H9 (cell line): ENCODE data around the gene ZNF683. TPM values are rescaled to one million over a fixed set of nuclear protein-coding genes. Genes with fewer than 3 reads are reported as not detected.
"Not testable (repeated sequence)": the region's sequence is repeated elsewhere in the genome, so short reads cannot be mapped to it uniquely, and the experiment has no call there.

ENCODE experiments used
- DNase-seq: peaks from one replicate; pipeline ENCODE4 v3.0.0-alpha.2; 2017
- H2AFZ ChIP-seq: one replicate; pipeline ENCODE4 v1.6.1; 2013; ENCODE audit warnings: mild to moderate bottlenecking, low read length, control low read depth, moderate library complexity
- H2AK5ac ChIP-seq: 2 replicates; pipeline ENCODE4 v1.6.1; 2013; ENCODE audit warnings: low read length, control low read depth, mixed read lengths; ENCODE audit not compliant: insufficient read length
- H2BK120ac ChIP-seq: one replicate; pipeline ENCODE4 v1.6.1; 2013; ENCODE audit warnings: low read depth, mild to moderate bottlenecking, low read length, control low read depth, inconsistent platforms; ENCODE audit not compliant: poor library complexity, severe bottlenecking
- H2BK12ac ChIP-seq: 2 replicates; pipeline ENCODE4 v1.6.1; 2013; ENCODE audit warnings: low read length, control low read depth, mixed read lengths, low read depth; ENCODE audit not compliant: insufficient read length
- H2BK15ac ChIP-seq: 2 replicates; pipeline ENCODE4 v1.6.1; 2013; ENCODE audit warnings: low read depth, low read length, control low read depth
- H2BK20ac ChIP-seq: one replicate; pipeline ENCODE4 v1.6.1; 2013; ENCODE audit warnings: low read depth, mild to moderate bottlenecking, low read length, control low read depth, inconsistent platforms; ENCODE audit not compliant: poor library complexity, severe bottlenecking
- H2BK5ac ChIP-seq: 2 replicates; pipeline ENCODE4 v1.6.1; 2013; ENCODE audit warnings: low read length, control low read depth, mixed read lengths; ENCODE audit not compliant: insufficient read length
- H3K14ac ChIP-seq: 2 replicates; pipeline ENCODE4 v1.6.1; 2013; ENCODE audit warnings: low read length, control low read depth; ENCODE audit not compliant: insufficient read depth
- H3K18ac ChIP-seq: 2 replicates; pipeline ENCODE4 v1.6.1; 2013; ENCODE audit warnings: low read depth, mild to moderate bottlenecking, mixed read lengths, low read length, control low read depth; ENCODE audit not compliant: insufficient read length
- H3K23ac ChIP-seq: 2 replicates; pipeline ENCODE4 v1.6.1; 2013; ENCODE audit warnings: low read length, control low read depth, mixed read lengths, low read depth; ENCODE audit not compliant: insufficient read length
- H3K23me2 ChIP-seq: 2 replicates; pipeline ENCODE4 v1.6.1; 2013; ENCODE audit warnings: low read depth, mild to moderate bottlenecking, mixed read lengths, low read length, control low read depth; ENCODE audit not compliant: insufficient read length, poor library complexity, severe bottlenecking
- H3K27ac ChIP-seq: 2 replicates; pipeline ENCODE4 v1.5.1; 2013; ENCODE audit warnings: low read length, control low read depth, mixed read lengths, low read depth; ENCODE audit not compliant: insufficient read length
- H3K27me3 ChIP-seq: 2 replicates; pipeline ENCODE4 v1.6.1; 2013; ENCODE audit warnings: low read length, control low read depth, inconsistent platforms; ENCODE audit not compliant: insufficient read depth
- H3K4ac ChIP-seq: 2 replicates; pipeline ENCODE4 v1.6.1; 2013; ENCODE audit warnings: low read depth, mild to moderate bottlenecking, control low read depth, inconsistent platforms, low read length, moderate library complexity
- H3K4me1 ChIP-seq: 2 replicates; pipeline ENCODE4 v1.6.1; 2013; ENCODE audit warnings: low read length, control low read depth, inconsistent platforms; ENCODE audit not compliant: insufficient read depth
- H3K4me2 ChIP-seq: 2 replicates; pipeline ENCODE4 v1.6.1; 2013; ENCODE audit warnings: low read length, control low read depth, mixed read lengths; ENCODE audit not compliant: insufficient read length, insufficient read depth
- H3K56ac ChIP-seq: 2 replicates; pipeline ENCODE4 v1.6.1; 2013; ENCODE audit warnings: low read depth, mild to moderate bottlenecking, mixed read lengths, low read length, control low read depth; ENCODE audit not compliant: insufficient read length
- H3K79me1 ChIP-seq: 2 replicates; pipeline ENCODE4 v1.6.1; 2013; ENCODE audit warnings: low read depth, mild to moderate bottlenecking, moderate library complexity, low read length, control low read depth, inconsistent platforms; ENCODE audit not compliant: insufficient read depth, poor library complexity, severe bottlenecking
- H3K79me2 ChIP-seq: 2 replicates; pipeline ENCODE4 v1.6.1; 2013; ENCODE audit warnings: low read length, control low read depth, inconsistent platforms; ENCODE audit not compliant: insufficient read depth
- H3K9ac ChIP-seq: 2 replicates; pipeline ENCODE4 v1.6.1; 2013; ENCODE audit warnings: low read length, control low read depth, mixed read lengths; ENCODE audit not compliant: insufficient read length; ENCODE audit errors: extremely low read depth
- H3K9me3 ChIP-seq: one replicate; pipeline ENCODE4 v1.6.1; 2013; ENCODE audit warnings: low read depth, low read length, inconsistent platforms; ENCODE audit not compliant: control insufficient read depth
- H3T11ph ChIP-seq: one replicate; pipeline ENCODE4 v1.6.1; 2013; ENCODE audit warnings: mild to moderate bottlenecking, low read length, control low read depth, inconsistent platforms
- H4K20me1 ChIP-seq: one replicate; pipeline ENCODE4 v1.6.1; 2013; ENCODE audit not compliant: control insufficient read depth, insufficient read length, insufficient read depth
- H4K5ac ChIP-seq: 2 replicates; pipeline ENCODE4 v1.6.1; 2013; ENCODE audit warnings: low read depth, mild to moderate bottlenecking, mixed read lengths, low read length, control low read depth; ENCODE audit not compliant: insufficient read length
- H4K8ac ChIP-seq: replicated peaks from 2 replicates; pipeline ENCODE4 v1.6.1; 2013; ENCODE audit warnings: low read length, control low read depth, mixed read lengths, low read depth; ENCODE audit not compliant: insufficient read length
- H4K91ac ChIP-seq: 2 replicates; pipeline ENCODE4 v1.6.1; 2013; ENCODE audit warnings: low read depth, mild to moderate bottlenecking, moderate library complexity, mixed read lengths, low read length, control low read depth; ENCODE audit not compliant: insufficient read length
- H3K27ac Mint-ChIP-seq, 3 experiments: 2 replicates in 2 of 3; 3 replicates in 1 of 3; pipeline ENCODE4 v1.8.0; 2020 to 2021; ENCODE audit warnings: mixed read lengths in 3 of 3, mild to moderate bottlenecking in 1 of 3, moderate library complexity in 1 of 3
- H3K27me3 Mint-ChIP-seq: 2 replicates; pipeline ENCODE4 v1.8.0; 2021; ENCODE audit warnings: low read depth, mild to moderate bottlenecking, moderate library complexity, mixed read lengths
- H3K36me3 Mint-ChIP-seq, 3 experiments: 2 replicates in 2 of 3; 3 replicates in 1 of 3; pipeline ENCODE4 v1.8.0; 2020 to 2021; ENCODE audit warnings: low read depth in 3 of 3, mixed read lengths in 3 of 3; ENCODE audit not compliant: insufficient read depth in 1 of 3
- H3K4me1 Mint-ChIP-seq, 2 experiments: 2 replicates each; pipeline ENCODE4 v1.8.0; 2020; ENCODE audit warnings: mixed read lengths in 2 of 2
- H3K4me3 Mint-ChIP-seq, 2 experiments: 2 replicates in 1 of 2; 3 replicates in 1 of 2; pipeline ENCODE4 v1.8.0; 2020 to 2021; ENCODE audit warnings: mild to moderate bottlenecking in 2 of 2, mixed read lengths in 2 of 2, moderate library complexity in 1 of 2
- H3K9me3 Mint-ChIP-seq, 2 experiments: 2 replicates in 1 of 2; 3 replicates in 1 of 2; pipeline ENCODE4 v1.8.0; 2020; ENCODE audit warnings: mild to moderate bottlenecking in 2 of 2, mixed read lengths in 2 of 2, moderate library complexity in 1 of 2
- CTCF ChIP-seq: fragments of 200-600 bp; sonication (generic); conservative IDR thresholded peaks from 3 replicates; pipeline ENCODE4 v1.8.0; 2021; ENCODE audit warnings: antibody characterized with exemption, mild to moderate bottlenecking
- WGBS: extraction: QIAGEN DNeasy Blood & Tissue Kit; methylation state at CpG from one replicate; pipeline ENCODE4 v1.1.7; 2013; ENCODE audit warnings: missing lambda C conversion rate, low lambda C conversion rate, mixed read lengths; ENCODE audit not compliant: insufficient read length; ENCODE audit errors: extremely low coverage; 5-methylcytosine and 5-hydroxymethylcytosine counted together
- total RNA-seq: library from RNA; stranded (reverse); gene quantifications from 2 replicates; pipeline ENCODE4 v1.2.1, GENCODE V29; 2021

The ZNF683 gene
- total RNA-seq, 1 experiment from 2014 or later: not detected

- no peak overlapping the region for H2BK120ac ChIP-seq
- DNase-seq: no peak
- TF ChIP-seq CTCF: no peak
Observed at GRCh38 chr1:26387447-26387846, 14.9 kb upstream of the ZNF683 start.

GRCh38 chr1:26385063-26385462 lies 12.5 kb upstream of the ZNF683 start:
- not testable (repeated sequence) for H3K36me3 Mint-ChIP-seq, H3K14ac ChIP-seq, H3K27ac ChIP-seq, H2BK12ac ChIP-seq, H3K9me3 Mint-ChIP-seq, H4K91ac ChIP-seq, H2BK5ac ChIP-seq, H2AFZ ChIP-seq, H3K4ac ChIP-seq, H2BK20ac ChIP-seq, H3K18ac ChIP-seq, H3K4me1 ChIP-seq, H3K9ac ChIP-seq, H3K4me3 Mint-ChIP-seq, H3K23me2 ChIP-seq, H2BK120ac ChIP-seq, H3K56ac ChIP-seq, DNase-seq, H3K27ac Mint-ChIP-seq, H3K27me3 Mint-ChIP-seq, H2BK15ac ChIP-seq, H4K5ac ChIP-seq, H4K8ac ChIP-seq, H4K20me1 ChIP-seq, H3K9me3 ChIP-seq, H3T11ph ChIP-seq, H3K4me2 ChIP-seq, H3K79me2 ChIP-seq, H3K79me1 ChIP-seq, H2AK5ac ChIP-seq, H3K27me3 ChIP-seq, H3K23ac ChIP-seq
- WGBS: no CpG with 5 or more reads among the region's 3 CpGs
- peaks cover 3 to 12% of the 10 kb centered on the region in 2 experiments for H3K4me1 Mint-ChIP-seq

More at GRCh38 chr1:26387447-26387846, 14.9 kb upstream of the ZNF683 start:
- Histone ChIP-seq H3K9ac (no peak overlapping the region), H4K8ac (no peak overlapping the region), H3K4me1 (peaks cover 4% of the 10 kb centered on the region; the same call in 1 of the 2 replicates), H3K14ac (no peak overlapping the region), H2BK20ac (peak overlapping the region; percentile 14), H2BK15ac (no peak overlapping the region), H3K27ac (no peak overlapping the region), H4K20me1 (no peaks in the 10 kb centered on the region), H3K9me3 (no peaks in the 10 kb centered on the region), H2AFZ (no peak overlapping the region), H4K91ac (no peak overlapping the region), H2AK5ac (no peak overlapping the region), H4K5ac (no peak overlapping the region), H3K4me2 (no peak overlapping the region), H3K27me3 (no peaks in the 10 kb centered on the region), H3K79me1 (no peaks in the 10 kb centered on the region), H3T11ph (no peak overlapping the region), H2BK5ac (no peak overlapping the region), H3K56ac (no peak overlapping the region), H3K79me2 (no peaks in the 10 kb centered on the region), H3K18ac (no peak overlapping the region), H3K23me2 (no peaks in the 10 kb centered on the region), H3K23ac (no peak overlapping the region), H2BK12ac (no peak overlapping the region), H3K4ac (no peak overlapping the region)
- no peaks in the 10 kb centered on the region for H3K36me3 Mint-ChIP-seq
- H3K9me3 Mint-ChIP-seq: no peaks in the 10 kb centered on the region
- peaks cover 2% of the 10 kb centered on the region; the same call in 1 of the 2 replicates for H3K27me3 Mint-ChIP-seq
- no peak overlapping the region for H3K27ac Mint-ChIP-seq
- no peak overlapping the region for H3K4me3 Mint-ChIP-seq
- H3K4me1 Mint-ChIP-seq: peaks cover 17 to 27% of the 10 kb centered on the region in 2 experiments
- WGBS: no CpG with 5 or more reads among the region's 7 CpGs
